HPDE6-E6E7 (cell line): ENCODE data around the gene TDRD6.
"Not testable (repeated sequence)": the region's sequence is repeated elsewhere in the genome, so short reads cannot be mapped to it uniquely, and the experiment has no call there.

Experiments
- DNase-seq: peaks from one replicate; pipeline ENCODE4 v3.0.0; 2011; ENCODE audit warnings: missing footprints; ENCODE audit errors: extremely low spot score

TDRD6 gene

DNA sequence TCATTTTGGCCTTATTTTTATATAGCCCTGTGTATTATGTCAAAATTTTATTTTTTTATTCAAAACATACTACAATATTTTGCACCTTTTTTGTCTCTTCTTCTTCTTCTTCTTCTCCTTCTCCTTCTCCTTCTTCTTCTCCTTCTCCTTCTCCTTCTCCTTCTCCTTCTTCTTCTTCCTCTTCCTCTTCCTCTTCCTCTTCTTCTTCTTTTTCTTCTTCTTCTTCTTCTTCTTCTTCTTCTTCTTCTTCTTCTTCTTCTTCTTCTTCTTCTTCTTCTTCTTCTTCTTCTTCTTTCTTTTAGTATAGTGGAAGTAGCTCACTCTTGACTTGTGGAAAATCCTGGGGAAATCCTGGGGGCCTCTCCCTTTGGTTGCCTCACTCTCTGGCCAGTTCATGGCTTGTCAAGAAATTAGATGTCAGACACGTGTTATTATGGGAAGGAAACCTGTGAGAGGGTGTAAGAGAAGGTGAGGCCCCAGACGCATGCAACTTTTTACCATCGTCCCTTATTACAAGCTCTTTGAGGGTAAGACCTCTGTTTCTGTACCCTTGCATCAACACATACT, 56.6 kb downstream of the TDRD6 start:
- not testable (repeated sequence) for DNase-seq

DNA sequence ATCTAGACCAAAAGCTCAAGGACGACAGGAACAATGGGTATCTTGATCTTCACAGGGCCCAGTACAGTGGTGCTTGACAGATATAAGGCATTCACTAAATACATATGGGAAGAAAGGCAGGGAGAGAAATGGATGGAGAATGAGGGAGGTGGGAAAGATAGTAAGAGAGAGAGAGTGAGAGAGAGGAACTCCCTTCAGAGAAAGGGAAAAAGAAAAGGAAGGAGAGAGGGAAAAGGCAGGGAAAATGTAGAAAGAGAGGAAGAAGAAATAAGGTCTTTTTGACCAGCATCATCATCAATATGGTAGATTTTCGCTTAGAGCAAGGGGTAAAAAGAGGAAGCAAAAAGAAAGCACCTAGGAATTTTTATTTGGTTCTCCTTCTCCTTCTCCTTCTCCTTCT, 58.3 kb downstream of the TDRD6 start:
- no peak for DNase-seq

DNA sequence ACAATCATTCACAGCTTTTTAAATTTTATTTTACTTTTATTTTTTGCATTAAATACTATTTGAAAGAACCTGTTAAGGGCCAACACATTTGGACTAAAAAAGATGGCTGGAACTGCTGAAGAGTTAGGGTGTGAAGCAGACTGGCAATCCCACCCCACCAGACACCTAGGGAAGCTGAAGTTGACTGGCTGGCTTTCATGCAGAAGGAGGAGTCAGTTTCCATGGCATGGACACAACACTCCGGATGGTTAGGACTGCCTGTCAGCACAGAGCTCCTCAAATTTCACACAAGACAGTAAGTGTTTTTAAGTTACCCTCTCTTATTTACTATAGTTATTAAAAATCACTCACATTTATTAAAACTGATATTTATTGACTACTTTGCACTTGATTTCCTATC, 59.0 kb downstream of the TDRD6 start, which contains the start of gene ANKRD66:
ANKRD66 (plus strand) TSS at position 238 of the 400 bp plus-strand sequence. CDS start 5,016 bp downstream, outside the sequence.
- DNase-seq = no peak

DNA sequence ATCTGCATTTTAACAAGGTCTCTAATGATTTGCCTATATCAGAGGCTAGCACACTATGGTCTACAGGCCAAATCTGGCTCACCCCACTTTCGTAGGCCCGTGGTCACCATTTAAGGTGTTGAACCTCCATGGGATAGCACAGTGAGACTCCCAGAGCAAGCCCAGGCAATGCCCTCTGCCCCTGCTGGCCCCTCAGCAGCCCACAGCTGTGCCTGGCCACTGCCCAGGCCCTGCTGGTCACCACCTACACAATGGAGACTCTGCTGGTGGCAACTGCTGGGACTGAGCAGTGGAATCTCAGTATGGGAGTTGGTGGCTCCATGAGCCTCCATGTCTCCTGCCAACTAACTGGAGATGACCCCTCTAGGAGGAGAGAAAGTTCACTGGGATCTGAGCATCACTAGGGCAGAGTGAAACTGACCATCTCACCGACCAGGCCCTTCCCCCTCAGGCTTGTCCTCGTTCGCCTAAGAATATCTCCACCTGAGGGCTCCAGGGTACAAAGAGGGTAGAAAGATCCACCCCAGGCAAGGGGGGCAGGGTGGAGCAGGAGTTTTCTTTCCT, 61.3 kb downstream of the TDRD6 start:
- DNase-seq = no peak

DNA sequence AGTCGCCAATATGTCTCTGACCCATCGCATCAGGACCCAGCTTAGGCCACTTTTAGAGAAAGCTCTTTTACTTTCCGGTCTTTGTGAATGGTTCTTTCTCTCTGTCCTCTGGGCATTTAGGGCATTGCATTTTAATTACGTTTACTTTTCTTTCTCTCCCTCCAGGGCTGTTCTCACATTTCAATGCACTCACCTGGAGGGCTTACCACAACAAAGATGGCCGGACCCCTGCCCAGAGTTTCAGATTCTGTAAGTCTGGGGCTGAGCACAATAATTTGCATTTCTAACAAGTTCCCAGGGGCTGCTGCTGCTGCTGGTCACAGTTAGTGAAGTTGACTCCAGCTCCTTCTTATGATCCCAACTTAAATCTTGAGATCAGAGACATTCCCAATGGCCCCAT, 62.0 kb downstream of the TDRD6 start:
- DNase-seq = no peak

DNA sequence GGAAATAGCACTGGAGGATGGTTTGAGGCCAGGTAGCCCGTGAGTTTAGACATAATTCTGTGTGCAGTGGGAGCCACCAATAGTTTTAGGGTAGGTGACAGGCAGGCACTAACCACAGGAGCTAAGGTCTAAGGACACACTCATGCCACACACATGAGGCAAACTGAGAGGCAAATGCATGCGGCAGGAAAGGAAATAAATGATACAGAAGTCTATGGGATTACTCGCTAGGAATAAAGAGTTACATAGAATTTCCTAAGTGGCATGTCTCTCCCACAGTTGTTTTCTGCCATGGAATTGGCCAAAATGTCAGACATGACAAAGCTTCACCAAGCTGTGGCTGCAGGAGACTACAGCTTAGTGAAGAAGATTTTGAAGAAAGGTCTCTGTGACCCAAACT, 64.0 kb downstream of the TDRD6 start:
- no peak for DNase-seq
